Measurements from ENCODE around the gene LDHA.

LDHA gene

DNA sequence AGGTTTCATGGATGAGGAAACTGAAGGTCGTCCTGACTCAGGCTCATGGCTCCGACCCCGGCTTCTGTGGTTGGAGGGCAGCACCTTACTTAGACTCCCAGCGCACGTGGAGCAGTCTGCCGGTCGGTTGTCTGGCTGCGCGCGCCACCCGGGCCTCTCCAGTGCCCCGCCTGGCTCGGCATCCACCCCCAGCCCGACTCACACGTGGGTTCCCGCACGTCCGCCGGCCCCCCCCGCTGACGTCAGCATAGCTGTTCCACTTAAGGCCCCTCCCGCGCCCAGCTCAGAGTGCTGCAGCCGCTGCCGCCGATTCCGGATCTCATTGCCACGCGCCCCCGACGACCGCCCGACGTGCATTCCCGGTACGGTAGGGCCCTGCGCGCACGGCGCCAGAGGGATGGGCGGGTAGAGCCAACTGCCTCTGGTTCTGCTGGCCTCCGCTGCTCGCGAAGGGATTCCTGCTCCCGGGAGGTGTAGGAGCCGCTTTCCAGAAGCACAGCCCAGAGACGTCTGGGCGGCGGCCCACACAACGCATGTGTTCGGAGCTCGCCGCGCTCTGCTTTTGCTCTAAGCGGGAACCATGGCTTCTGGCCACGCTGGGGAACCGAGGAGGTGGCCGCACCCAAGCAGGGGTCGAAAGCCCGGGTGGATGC is at the start of gene LDHA:
Gene LDHA (plus strand): TSS at position 289 of the 653 bp plus-strand sequence. CDS start 2,280 bp downstream, outside the sequence.
- peak; percentile 97 to 99 for DNase-seq (ENCODE audit: low read depth in 1 of 2, low spot score in 1 of 2)

DNA sequence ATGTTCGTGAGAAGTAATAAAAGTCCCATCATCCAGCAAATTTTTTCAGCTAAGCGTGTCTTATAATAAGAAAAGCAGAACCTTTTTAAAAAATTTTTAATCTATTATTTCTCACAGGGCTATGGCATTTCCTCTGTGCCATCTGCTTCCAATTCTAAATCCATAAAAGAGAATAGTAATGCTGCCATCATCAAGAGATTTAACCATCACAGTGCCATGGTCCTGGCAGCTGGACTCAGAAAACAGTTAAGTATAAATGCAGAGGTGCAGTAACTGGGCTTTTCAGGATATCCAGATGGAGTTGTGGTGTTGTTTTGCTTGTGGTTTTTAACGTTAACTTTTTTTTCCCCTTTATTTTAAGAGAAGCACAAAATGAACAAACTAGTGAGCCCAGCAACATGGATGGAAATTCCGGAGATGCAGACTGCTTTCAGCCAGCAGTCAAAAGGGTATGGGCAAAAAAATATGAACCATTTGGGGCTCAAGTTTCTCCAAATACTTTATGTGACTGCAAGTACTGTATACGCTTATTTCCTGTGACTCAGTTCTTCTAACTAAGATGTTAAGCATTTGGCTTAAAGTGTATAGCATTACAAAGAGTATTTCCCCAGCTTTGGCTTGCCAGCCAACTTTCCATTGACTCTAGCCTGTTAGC is 46.8 kb upstream of the LDHA start:
- no peak for DNase-seq (ENCODE audit: low read depth in 1 of 2, low spot score in 1 of 2)

DNA sequence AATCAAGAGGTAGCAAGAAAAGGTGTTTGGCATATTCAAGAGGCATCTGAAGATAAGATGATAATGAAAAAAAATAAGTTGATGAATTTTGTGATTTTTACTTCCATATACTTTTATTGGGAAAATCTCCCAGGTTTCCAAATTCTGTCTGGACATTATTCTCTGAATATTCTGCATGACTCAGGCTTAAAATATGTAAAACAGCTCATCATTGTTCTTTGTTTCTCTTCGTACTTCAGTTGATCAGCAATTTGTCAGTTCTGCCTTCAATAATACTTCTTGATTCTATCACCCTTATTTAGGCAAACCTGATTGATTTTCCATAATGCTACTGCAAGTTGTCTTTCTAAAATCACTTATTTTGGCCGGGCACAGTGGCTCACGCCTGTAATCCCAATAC is 41.8 kb upstream of the LDHA start:
- DNase-seq (ENCODE audit: low read depth in 1 of 2, low spot score in 1 of 2) = no peak

DNA sequence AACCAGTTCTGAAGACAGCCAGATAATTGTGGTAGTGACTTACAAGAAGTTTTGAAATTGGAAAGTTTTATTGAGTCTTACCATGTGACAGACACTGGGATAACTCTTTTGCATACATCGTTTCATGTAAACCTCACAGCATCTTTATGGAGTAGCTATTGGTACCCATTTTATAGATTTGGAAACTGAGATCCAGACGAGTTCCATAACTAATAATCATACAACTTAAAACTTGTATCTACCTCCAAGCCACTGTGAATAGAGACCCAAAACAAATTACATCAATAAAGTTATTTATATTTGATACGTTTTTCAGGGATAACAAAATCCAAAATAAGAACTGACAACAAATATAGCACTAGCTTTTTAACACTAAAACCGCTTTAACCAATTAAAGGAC is 35.7 kb upstream of the LDHA start:
- no peak for DNase-seq (ENCODE audit: low read depth in 1 of 2, low spot score in 1 of 2)

DNA sequence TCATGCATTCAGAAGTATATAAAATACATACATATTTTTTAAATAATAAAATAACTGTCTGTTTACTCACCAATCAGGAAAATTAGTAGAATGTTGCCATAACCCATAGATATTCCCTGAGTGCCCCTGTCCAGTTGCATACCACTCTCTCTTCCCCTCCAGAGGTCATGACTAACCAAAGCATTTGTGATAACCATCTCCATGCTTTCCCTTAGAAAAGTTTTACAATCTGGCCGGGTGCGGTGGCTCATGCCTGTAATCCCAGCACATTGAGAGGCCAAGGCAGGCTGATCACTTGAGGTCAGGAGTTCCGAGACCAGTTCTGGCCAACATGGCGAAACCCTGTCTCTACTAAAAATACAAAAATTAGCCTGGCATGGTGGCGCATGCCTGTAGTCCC is 33.2 kb upstream of the LDHA start:
- DNase-seq (ENCODE audit: low read depth in 1 of 2, low spot score in 1 of 2) = no peak

DNA sequence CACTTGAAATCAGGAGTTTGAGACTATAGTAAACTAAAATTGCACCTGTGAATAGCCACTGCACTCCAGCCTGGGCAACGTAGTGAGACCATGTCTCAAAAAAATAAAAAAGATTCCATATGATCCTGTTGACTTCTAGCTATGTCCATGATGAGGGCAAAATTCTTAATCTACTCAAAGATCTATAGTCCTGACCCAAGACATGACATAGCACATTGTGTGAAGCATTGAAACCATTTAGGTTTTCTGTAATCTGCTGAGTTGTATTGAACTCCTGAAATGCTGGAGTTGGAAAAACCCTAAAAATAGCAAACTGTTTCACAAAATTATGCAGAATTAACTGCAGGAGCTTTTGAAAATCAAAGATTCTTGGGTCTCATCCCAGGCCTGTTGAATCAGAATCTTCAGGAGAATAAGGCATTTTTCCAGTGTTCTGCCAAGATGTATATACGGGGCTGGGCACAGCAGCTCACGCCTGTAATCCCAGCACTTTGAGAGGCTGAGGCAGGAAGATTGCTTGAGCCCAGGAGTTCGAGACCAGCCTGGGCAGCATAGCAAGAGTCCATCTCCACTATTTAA is 29.8 kb upstream of the LDHA start:
- DNase-seq (ENCODE audit: low read depth in 1 of 2, low spot score in 1 of 2) = no peak

DNA sequence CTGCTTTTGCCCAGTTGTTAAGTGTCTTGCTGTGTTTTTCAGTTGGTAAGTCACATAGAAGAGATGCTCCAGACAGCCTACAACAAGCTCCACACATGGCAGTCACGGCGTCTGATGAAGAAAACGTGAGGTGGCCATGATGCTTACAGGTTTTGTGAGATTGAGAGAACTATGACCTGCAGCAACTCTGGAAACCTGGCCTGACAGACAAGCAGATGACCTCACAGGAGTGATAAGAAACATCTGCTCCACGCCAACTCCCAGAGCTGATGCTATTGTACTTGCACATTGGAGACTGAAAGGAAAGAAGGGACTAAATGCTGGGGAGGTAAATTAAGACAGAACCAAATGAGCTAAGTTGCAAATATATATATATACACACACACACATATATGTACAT is 28.6 kb upstream of the LDHA start:
- no peak for DNase-seq (ENCODE audit: low read depth in 1 of 2, low spot score in 1 of 2)

DNA sequence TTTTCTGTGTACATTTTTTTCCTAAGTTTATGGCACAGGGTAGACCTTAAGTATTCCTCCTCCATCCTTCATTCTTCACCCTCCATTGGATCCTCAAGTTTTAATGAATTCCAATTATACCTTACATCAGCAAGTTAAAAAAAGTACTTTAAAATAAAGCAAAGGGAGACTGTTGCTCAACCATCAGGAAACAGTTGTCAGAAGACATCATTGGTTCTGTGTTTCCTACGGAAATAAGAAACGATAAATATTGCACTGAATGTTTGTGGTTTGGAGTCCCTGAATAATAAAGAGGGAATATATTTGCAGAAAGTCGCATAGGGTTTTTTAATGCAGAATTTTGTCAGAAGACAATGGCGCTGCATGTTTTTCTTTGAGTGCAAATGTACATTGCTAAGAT is 28.1 kb upstream of the LDHA start:
- DNase-seq (ENCODE audit: low read depth in 1 of 2, low spot score in 1 of 2) = no peak

DNA sequence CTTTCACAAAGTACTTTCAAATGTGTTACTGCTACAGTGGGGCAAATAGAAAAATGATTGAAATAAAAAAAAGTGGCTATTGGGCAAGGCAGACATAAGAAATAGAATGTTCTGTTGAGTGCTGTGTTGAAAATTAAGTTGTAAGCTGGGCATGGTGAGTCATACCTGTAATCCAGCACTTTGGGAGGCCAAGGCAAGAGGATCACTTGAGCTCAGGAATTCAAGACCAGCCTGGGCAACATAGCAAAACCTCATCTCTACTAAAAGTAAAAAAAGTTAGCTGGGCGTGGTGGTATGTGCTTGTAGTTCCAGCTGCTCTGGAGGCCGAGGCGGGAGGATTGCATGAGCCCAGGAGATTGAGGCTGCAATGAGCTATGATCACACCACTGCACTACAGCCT is 26.9 kb upstream of the LDHA start:
- DNase-seq (ENCODE audit: low read depth in 1 of 2, low spot score in 1 of 2) = no peak

DNA sequence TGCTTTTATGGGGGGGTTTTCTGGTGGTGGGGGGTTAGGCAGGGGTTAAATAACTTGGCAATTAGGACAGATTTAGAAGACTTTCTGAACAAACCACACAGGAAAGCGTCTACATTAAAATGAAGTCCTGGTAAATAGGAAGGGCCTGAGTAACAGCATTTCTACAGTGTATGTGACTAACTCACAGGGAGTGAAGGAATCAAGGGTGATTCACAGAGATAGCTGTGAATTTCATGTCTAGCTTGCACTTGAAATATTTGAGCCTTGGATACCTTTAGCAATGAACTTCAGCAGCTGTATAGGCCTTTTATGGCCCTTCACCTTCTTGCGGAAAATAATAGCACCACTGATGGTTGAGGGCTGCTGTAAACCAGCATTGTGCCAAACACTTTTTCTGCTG is 26.1 kb upstream of the LDHA start:
- no peak for DNase-seq (ENCODE audit: low read depth in 1 of 2, low spot score in 1 of 2)

DNA sequence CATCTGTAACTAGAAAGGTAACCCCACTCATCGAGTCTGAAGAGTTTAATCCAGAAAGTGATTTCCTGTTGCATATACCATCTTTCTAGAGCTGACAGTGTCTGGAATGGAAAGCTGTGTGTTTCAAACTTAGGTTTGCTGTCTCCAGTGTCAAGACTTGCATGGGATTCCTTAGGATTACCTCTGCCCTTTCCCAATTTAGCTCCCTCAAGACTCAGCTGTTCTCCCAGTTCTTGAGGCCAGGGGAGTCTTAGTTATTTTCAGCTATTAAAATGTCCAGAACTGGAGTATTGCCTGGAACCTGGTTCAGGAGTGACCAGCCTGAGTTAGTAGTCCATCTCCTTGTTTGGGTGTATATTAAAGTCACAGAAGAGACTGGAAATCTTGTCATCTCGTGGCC is 25.0 kb upstream of the LDHA start:
- no peak for DNase-seq (ENCODE audit: low read depth in 1 of 2, low spot score in 1 of 2)

DNA sequence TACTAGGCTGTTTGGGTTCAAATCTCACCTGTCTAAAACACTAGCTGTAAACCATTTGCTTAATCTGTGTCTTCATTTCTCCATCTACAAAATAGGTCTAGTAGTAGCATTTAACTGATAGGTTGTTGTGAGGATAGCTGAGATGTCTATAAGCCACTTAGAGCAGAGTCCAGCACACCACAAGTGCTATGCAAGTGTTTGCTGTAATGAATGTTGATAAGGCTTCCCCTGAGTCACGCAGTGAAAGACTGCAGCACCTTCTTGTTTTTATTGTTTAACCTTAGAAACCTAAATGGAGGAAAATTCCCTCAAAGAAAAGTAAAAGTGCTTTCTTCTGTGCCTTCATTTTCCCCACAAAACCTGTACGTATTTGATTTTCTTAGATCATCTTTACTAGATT is 23.1 kb upstream of the LDHA start:
- no peak for DNase-seq (ENCODE audit: low read depth in 1 of 2, low spot score in 1 of 2)

DNA sequence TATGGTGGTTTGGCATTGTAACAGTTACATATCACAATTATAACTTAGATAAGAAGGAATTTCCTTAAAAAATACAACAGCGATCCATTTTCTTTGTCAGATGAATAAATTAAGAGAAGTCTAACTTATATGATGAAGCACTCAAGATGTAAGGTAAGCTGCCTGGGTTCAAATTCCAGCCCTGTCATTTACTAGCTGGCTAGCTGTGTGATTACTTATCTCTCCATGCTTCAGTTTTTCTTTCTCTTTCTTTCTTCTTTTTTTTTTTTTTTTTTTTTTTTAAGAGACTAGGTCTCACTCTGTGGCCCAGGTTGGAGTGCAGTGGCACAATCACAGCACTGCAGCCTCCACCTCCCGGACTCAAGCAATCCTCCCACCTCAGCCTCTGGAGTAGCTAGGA is 22.2 kb upstream of the LDHA start:
- no peak for DNase-seq (ENCODE audit: low read depth in 1 of 2, low spot score in 1 of 2)

DNA sequence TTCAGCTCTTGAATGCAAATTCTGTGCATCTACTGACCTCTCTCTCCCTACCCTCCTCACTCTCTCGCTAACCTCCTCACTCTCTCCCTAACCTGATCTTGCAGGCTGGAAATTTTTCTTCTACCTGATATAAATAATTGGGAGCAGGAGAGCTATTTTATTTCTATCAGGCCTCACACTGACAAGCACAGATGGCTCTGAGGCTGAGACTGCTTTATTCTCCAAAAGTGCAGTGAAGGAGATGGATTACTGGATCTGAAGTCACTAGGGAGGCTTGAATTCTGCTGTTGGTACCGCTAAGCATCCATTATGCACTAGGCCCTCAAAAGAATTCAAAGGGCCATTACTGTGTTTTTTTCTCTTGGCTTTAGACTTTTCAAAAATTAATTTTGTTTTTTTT is 19.4 kb upstream of the LDHA start:
- no peak for DNase-seq (ENCODE audit: low read depth in 1 of 2, low spot score in 1 of 2)

DNA sequence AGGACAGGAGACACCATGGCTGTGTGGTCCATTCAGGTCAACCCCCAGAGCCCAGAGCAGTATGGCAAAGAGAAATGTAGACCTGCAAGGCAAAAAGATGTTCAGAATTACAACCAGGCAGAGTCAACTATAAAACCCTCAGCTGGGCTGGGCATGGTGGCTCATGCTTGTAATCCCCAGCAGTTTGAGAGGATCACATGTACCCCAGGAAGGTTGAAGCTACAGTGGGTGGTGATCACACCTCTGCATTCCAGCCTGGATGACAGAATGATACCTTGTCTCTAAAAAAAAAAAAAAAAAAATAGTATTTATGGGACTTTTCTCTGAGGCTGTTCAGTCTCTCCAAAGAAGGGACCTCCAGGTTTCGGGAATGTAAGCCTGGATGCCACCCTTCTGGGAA is 18.4 kb upstream of the LDHA start:
- no peak for DNase-seq (ENCODE audit: low read depth in 1 of 2, low spot score in 1 of 2)

DNA sequence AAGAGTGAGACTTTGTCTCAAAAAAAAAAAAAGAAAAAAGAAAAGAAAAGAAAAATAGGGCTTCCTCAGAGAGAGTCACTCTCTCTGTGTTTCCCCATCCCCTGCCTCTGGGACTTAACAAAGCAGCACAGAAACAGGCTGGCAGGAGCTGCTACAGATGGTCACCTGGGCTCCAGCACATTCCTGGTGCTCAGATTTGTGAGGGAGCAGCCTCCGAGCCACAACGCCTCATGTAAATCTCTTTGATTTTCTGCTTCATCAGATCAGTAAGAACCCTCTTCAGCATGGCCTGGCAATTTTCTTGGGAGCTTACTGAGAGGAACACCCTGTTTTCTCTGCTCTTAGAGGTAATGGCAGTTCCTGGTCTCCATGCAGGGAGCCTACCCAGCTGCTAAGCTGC is 15.2 kb upstream of the LDHA start:
- no peak for DNase-seq (ENCODE audit: low read depth in 1 of 2, low spot score in 1 of 2)

DNA sequence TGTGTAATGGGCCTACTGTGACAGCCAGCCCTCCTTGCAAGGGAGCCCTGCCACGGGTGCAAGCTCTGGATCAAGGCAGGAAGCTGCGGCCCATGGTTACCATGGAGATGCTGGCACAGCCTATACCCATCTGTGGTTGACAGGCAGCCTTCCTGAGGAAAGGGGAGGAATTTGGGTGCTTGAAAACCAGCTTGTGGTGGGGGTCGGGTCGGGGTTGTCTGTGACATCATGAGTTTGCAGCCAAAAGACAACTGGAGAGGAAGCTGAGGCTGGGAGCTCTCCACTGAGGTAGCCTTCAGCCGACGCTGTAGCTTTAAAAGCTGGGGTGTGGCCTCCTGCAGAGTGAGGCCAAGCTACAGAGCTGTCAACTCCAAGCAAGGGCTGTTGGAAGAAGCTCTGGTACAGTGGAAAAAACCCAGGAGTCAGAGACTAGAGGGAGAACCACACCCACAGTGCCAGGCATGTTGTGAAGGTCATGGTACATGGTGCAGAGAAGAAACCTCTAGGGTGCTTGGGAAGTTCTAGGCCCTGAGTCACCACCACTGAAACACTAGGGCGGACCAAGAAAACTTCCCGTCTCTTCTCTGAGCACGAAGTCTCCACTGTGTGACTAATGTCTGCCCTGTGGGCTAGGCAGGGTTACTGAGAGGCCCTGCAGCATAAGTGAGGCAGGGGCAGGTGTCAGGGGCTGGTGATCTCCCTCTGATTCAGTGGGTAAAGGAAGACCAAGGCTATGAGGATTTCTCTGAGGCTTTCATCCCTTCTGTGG is 10.8 kb upstream of the LDHA start:
- peak; percentile 58 to 84 for DNase-seq (ENCODE audit: low read depth in 1 of 2, low spot score in 1 of 2)

DNA sequence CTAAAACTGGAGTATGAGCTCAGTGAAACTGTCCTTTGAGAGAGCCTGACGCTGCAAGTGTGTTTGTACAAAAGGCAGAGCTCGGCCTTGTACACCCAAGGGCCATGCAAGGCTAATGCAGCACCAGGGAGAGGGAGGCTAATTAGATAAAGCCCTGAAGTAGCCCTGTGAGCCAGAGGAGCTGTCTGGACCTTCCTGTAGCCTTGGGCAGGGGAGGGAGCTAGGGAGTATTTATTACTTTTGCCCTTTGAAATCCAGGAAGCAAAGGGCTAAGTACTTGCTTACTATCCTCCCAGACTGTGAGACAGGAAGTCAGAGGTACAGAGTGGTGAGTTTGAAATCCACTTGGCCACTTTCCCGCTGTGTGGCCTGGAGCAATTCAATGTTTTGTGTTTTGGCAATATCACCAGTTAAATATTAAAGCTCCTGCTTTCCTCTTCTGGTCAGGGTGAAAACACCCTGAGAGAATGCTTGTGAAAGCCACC is 10.2 kb upstream of the LDHA start:
- no peak for DNase-seq (ENCODE audit: low read depth in 1 of 2, low spot score in 1 of 2)

DNA sequence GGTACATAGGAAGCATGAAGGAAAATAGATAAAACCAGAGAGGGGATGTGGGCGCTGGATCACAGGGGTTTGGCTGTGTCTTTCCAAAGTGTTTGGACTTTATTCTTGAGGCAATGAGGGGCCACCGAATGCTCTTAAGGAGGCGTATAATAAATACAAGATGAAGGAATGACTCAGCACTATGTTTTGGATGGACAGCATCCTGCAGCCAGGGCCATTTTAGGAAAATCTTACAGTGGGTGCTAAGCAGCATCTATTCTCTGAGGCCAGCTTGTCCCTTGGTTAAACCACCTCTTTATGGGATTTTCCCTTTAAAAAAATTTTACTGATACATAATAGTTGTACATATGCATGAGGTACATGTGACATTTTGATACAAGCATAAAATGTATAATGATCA is 4.3 kb upstream of the LDHA start:
- no peak for DNase-seq (ENCODE audit: low read depth in 1 of 2, low spot score in 1 of 2)

DNA sequence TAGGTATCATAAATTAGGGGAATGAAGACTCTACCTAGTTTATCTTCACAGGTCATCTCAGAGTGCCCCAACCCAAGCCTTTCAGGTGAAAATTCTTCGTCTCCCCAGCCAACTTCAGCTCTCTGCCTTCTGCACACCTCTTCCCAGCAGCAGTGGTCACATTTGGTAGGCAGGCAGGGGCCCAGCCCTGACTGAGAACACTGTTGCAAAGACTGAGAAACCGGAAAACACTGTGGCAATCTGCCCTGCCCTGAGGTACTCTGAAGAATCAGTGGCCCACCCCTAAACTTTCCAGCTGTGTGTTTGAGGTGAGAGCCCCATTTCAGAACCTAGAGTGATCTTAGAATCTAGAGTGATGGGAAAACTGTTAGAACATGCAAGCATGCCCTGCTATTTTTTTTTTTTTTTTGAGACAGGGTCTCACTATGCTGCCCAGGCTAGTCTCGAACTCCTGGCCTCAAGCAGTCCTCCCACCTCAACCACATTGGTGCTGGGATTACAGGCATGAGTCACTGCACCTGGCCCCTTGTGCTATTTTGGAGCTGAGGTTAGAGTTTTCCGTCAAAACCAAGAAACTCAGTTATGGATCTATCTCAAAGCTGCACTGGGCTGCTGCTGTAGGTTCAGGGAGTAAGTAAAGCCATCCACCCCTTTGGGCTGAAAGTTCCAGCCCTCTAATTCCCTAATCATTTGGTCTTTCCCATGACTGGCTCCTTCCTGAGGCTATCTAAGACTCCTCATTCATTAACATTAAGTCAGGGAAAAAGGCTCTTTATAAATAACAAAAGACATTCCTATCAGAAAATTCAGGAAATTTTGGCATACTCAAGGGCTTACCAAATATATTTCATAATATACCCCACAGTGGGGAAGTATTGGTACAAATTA is 1.7 kb upstream of the LDHA start:
- DNase-seq (ENCODE audit: low read depth in 1 of 2, low spot score in 1 of 2) = no peak

All from activated CD4-positive, alpha-beta T cell treated with anti-CD3 and anti-CD28 coated beads, Interleukin-2, amount 50 U/mL, for 24 hours (primary cell).